HG03175 (cell line): ENCODE data around the gene DHRSX.
A peak's percentile ranks its signal among the peaks of the same experiment; 100 is the strongest.
"Not testable (repeated sequence)": the region's sequence is repeated elsewhere in the genome, so short reads cannot be mapped to it uniquely, and the experiment has no call there.

Experiments used
- ATAC-seq: cut with Tn5 transposase; IDR thresholded peaks from one replicate; pipeline ENCODE4 v1.9.1; 2021; ENCODE audit warnings: mild to moderate bottlenecking, moderate library complexity; ENCODE audit not compliant: unreplicated experiment

DHRSX gene

DNA sequence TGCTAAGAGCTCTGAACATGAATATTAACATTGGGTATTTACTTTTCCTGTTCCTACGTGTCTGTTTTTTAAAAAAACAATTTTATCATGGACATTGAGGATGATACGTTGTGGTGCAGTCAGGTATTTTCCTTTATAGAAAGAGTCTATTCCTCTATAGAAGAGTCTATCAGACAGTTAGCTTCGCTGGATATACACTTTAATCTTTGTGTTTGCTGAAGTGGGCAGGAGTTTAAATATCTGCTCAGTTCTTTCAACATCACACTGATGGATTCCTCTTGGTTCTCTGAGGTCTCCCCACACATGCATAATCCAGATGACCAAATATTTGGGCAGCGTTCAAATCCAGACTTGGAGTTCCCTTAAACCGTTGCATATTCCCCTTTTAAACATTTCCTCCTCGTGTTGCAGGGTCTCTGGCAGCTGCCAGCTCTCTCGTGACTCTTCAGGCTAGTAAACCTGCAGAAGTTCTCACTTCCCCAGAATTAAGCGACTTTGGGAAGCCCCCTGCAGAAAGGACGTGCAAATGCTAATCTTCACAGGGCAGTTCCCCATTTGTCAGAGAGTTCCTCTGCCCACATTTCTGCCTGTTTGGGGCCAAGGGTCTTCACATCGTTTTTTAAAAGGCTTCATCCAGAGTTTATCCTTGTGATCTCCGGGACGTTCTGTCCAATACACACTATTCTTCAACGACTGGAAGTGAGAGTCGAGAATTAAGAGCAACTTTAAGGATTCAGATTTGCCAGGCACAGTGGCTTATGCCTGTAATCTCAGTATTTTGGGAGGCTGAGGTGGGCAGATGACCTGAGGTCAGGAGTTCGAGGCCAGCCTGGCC, 20.5 kb upstream of the DHRSX start:
- peak; percentile 67 for ATAC-seq

DNA sequence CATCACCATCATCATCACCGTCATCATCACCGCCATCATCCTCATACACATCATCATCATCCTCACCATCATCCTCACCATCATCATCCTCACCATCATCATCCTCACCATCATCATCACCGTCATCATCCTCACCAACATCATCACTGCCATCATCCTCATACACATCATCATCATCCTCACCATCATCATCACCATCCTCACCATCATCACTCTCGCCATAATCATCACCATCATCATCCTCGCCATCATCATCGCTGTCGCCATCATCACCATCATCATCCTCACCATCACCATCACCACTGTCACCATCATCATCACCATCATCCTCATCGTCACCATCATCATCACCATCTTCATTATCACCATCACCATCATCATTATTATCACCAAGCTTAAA, 19.8 kb upstream of the DHRSX start:
- ATAC-seq = no peak

DNA sequence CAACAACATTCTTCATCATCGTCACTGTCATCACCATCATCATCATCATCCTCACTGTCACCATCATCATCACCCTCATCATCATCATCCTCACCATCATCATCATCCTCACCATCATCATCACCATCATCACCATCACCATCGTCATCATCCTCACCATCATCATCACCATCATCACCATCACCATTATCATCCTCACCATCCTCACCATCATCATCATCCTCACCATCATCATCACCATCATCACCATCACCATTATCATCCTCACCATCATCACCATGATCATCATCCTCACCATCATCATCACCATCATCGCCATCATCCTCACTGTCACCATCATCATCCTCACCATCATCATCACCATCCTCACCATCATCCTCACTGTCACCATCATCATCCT, 18.9 kb upstream of the DHRSX start:
- not testable (repeated sequence) for ATAC-seq

DNA sequence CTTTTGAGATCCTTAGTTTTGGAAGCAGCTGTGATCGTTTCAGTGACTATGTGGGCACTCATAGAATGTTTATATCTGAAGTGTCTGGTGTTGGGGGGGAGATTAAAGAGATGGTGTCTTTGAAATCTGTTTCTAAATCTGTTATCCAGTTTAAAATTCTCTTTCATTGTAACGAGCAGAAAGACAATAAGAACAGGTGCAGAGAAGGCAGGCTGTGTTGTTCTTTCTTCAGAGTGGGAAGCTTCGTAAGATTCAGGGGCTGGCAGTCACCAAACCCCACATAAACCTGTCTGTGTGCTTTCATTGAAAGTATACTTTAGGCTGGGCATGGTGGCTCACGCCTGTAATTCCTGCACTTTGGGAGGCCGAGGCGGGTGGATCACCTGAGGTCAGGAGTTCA, 16.3 kb upstream of the DHRSX start:
- ATAC-seq = peak; percentile 3

DNA sequence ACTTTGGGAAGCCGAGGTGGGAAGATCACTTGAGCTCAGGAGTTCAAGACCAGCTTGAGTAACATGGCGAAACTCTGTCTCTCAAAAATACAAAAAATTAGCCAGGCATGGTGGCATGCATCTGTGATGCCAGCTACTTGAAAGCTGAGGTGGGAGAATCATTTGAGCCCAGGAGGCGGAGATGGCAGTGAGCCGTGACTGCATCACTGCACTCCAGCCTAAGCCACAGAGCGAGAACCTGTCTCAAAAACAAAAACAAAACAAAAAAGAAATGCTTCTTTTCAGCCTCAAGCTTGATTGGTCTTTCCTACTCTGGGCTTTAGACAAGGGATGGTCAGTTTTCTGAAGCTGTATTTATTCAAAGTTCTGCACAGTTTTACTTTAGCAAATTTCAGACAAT, 15.8 kb upstream of the DHRSX start:
- ATAC-seq = peak; percentile 69

DNA sequence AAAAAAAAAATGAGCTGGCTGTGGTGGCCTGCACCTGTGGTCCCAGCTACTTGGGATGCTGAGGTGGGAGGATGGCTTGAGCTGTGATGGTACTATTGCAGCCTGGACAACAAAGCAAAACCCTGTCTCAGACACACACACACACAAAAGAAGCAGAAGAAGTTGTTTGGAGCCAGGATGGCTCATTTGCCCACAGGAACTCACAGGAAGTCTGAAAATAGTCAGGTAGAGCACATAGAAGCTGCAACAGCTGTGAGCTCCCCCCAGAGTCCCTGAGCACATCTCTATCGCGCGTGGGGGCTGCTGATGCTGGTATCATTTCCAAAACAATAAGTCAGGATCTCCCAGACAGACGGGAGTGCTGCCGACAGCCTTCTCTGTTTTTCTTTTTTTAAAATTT, 13.4 kb upstream of the DHRSX start:
- no peak for ATAC-seq

DNA sequence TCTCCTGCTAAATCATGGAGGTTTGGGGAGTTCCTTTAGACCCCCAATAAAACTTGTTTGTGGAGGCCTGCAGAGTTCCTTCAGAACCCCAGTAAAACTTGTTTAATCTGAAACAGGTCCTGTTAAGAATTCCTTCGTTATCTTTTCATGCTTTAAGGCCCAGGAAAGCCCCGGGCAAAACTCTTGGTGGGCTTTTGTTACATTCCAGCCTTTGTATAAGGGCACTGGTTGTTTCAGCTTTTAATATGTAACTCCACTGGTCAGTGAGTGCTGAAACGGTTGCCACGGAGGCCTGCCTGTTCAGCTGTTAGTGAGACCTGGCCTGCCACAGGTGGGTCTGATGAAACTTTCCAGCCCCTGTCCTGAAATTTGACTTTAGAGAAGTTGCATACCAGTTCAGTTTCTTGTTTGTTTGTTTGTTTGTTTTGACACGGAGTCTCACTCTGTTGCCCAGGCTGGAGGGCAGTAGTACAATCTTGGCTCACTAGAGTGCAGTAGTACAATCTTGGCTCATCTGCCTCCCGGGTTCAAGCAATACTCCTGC, 12.4 kb upstream of the DHRSX start:
- no peak for ATAC-seq

DNA sequence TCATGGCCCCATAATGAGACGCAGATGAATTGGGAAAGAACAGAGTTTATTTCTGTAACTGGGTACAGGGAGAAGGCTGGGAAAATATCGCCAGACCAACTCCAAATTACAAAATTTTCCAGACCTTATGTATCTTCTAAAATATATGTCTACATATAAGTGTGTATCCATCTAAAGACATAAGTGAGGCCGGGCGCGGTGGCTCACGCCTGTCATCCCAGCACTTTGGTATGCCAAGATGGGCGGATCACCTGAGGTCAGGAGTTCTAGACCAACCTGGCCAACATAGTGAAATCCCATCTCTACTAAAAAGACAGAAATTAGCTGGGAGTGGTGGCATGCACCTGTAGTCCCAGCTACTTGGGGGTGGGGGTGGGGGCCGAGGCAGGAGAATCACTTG, 11.7 kb upstream of the DHRSX start:
- no peak for ATAC-seq

DNA sequence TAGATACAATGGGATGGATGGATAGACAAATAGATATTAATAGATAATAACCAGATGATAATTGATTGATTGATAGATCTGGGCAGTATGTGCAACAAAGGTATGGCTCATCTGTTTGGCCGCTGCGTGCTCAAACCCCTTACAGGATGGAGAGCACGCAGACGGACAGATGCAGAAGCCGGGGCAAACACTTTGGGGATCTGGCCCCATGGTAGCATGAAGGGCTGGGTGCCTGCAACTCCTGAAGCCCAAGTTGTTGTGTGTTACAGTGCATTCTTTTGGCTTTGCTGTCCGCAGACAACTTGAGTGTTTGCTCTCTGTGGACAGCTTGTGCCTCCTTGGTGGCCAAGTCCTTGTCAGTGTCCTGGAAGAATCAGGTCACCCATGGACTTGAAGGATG, 10.6 kb upstream of the DHRSX start:
- no peak for ATAC-seq

DNA sequence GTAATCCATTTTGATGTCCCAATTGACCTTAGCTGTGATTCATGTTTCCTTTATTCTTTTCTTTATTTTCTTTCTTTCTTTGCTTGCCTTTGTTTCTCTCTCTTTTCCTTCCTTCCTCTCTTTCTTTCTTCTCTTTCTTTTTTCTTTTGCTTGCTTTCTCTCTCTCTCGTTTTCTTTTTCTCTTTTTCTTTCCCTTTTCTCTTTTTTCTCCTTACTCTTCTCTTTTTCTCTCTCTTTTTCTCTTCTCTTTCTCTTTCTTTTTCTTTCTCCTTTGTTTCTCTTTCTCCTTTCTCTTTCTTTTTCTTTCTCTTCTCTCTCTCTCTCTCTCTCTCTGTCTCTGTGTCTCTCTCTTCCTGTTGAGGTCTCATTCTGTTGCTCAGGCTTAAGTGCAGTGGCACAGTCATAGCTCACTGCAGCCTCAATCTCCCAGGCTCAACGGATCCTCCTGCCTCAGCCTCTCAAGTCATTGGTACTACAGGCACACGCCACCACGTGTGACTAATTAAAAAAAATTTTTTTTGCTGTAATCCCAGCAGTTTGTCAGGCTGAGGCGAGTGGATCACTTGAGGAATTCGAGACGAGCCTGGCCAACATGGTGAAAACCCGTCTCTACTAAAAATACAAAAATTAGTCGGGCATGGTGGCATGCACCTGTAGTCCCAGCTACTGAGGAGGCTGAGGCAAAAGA, 8.0 kb upstream of the DHRSX start:
- ATAC-seq = no peak

DNA sequence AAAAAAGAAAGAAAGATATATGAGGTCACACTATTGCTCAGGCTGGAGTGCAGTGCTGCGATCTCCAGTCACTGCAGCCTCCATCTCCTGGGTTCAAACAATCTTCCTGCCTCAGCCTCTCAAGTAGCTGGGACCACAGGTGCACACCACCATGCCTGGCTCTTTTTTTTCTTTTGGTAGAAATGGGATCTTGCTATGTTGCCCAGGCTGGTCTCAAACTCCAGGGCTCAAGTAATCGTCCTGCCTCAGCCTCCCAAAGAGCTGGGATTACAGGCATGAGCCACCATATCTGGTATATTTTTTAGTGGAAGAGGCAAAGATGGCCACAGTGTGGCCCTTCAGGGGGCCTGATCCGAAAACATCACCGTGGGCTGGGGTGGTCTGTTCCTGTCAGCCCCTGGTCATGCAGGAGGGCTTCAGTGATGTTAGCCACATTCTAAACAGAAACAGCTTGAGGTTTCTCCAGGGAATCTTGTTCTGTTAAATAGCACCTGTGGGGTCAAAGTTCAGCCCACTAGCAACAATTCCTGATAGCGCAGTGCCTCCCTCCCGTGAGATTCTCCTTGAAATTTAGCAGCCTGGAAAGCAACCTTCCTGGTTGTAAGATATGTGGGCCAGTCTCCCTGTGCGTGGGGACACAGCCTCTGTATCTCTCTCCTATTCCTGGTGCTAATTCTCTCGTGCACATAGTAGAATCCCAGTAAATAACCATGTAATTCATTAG, 7.3 kb upstream of the DHRSX start:
- ATAC-seq = no peak

DNA sequence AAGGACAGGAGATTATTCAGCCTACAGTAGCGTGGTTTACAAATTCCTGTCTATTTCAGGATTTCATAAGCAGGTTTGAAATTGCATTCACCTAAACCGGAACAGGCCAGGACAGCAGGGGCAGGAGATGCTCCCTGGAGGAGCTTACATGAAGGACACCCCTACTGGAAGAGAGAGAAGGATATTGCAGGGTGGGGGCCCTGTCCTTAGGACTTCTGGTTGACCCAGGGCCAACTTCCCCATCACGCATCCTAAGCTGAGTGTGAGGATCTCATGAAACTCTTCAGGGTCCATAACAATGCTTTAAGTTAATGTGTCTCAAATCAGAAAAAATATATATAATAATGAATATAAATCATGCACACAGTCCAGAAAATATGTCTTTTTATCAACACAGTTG, 6.4 kb upstream of the DHRSX start:
- ATAC-seq = no peak

DNA sequence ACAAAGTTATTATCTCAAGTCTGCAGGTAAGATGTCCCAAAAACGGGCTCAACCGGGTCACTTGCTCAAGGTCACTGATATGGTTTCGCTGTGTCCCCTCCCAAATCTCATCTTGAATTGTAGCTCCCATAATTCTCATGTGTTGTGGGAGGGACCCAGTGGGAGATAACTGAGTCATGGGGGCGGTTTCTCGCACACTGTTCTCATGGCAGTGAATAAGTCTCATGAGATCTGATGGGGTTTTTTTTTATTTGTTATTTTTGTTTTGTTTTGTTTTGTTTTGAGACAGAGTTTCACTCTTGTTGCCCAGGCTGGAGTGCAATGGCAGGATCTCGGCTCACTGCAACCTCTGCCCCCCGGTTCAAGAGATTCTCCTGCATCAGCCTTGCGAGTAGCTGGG, 4.6 kb upstream of the DHRSX start:
- ATAC-seq = not testable (repeated sequence)

DNA sequence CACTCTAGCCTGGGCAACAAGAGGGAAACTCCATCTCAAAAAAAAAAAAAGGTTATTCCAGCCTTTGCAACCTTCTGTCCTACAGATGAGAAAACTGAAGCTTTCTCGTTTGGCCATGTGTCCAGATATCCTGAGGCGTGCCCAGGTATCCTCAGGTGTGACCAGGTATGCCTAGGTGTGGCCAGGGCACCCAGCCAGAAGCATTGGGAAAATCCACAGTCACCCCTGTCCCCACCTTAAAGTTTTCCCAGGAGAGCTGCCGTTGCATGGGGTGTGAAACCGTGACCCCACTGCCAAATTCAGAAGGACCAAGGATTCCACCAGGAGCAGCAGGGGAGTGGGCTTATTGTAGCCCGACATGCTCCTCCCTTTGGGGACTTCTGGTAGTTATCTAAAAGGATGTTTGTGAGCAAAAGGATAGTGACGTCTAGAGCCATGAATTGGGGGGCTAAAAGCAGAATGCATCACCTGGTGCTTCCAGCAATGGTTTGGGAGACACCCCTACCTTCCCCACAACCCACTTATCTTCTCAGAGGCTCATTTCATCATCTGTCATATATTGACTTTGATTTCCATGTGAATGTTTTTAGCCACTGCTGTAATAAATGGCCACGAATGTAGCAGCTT, 4.0 kb upstream of the DHRSX start:
- ATAC-seq = no peak

DNA sequence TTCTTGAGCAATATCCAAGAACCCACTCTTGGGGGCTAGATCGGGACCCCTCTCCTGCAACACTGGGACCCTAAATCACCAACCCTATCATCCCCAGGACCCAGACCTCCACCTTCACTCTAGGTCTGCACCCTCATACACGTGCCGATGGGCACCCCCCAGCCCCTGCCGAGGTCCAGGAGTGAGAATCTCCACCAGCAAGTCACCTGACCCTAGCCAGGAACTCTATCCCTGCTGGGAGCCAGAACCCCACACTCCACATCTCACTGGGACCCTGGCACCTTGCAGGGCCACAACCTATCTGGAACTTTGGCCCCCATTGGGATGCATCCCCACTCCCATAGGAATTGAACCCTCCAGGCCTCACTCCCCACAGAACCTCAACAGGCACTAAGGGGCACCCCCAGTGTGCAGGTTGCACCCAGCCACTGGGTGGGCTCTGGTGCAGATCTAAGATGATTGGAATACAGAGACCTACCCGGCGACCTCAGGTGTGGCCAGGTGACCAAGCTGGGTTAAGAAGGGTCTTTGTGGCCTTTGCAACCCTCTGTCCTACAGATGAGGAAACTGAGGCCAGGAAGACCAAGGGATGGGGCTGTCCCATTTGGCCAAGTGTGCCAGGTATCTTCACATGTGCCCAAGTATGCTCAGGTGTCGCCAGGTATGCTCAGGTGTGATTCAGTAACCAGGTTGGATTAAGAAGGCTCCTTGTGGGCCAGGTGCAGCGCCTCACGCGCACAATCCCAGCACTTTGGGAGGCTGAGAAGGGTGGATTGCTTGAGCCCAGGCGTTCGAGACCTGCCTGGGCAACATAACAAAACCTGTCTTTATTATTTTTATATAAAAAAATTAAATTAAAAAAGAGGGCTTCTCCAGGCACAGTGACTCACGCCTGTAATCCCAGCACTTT, 3.1 kb upstream of the DHRSX start:
- ATAC-seq = no peak

DNA sequence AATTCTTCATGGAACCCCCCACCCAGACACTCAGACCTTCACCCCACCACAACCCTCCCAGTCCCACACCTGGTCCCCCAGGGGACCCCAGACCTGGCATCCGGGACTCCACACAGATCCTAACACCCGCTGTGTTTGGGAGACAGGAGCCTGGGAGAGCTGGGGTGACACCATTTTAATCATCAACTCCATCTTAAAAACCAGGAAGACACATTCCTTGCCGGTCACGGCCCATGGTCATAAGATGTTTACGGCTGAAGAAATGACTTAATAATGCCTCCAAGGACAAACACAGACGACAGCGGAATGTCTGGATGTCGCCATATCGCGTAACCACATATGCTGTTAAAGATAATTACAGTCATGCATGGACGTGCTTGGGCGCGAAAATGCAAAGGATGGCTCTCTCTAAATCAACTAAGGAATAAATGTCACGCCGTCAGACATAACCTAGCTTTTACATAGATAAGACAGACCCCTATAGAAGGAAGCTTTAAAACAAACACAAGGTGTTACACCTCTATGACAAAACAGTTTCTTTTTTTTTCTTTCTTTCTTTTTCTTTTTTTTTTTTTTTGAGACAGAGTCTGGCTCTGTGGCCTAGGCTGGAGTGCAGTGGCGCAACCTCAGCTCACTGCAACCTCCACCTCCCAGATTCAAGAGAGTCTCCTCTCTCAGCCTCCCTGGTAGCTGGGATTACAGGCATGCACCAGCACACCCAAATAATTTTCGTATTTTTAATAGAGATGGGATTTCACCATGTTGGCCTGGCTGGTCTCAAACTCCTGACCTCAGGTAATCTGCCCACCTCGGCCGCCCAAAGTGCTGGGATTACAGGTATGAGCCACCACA, 2.1 kb upstream of the DHRSX start:
- ATAC-seq = no peak

DNA sequence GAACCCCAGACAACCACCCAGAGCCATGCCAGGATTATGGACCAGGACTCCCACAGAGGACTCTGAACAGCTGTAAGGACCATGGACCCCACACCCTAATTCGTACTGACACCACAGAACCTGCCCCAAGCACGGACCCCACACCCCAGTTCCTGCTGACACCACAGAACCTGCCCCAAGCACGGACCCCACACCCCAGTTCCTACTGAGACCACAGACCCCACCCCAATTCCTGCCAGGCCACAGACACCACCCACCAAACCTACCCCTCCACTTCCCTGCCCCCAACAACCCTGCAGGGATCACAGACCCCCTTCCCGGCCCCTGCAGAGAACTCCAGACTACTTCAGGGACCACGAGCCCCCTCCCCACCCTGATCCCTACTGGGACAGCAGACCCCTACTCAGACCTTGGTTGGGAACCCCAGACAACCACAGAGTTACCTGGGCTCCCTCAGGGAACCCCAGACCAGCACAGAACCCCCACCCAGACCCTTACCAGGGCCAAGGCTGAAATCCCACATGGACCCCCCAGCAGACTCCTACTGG, 1.4 kb upstream of the DHRSX start:
- no peak for ATAC-seq

DNA sequence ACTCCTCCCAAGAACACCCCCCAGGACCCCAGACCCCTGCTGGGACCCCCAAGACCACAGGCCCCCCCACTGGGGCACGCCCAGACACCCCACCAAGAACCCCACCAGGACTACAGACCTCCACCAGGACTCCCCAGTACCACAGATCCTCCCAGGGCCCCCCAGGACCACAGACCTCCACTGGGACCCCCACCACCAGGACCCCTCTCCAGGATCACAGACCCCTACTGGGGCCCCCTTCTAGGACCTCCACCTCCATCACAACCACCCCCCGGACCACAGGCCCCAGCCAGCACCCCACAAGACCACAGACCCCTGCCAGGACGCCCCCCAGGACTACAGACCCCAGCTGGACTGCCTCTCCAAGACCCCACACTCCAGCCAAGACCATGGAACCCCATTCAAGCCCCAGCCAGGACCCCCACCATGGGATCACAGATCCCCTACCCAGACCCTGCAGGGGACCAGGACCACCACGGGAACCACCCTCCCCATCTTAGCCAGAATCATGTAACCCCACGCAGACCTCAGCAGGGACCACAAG, 855 bp upstream of the DHRSX start:
- no peak for ATAC-seq
